ENCODE measurements around the gene PXDC1.

The PXDC1 gene

GRCh38 chr6:3733321-3733925 lies 18.1 kb downstream of the PXDC1 start:
- DNase-seq (ENCODE audit: low read depth in 2 of 2), result no peak
- H3K4me3 ChIP-seq (replicated peaks in 1 of 2; ENCODE audit: low read depth in 2 of 2, low read length in 2 of 2), result no peak overlapping the region
- TF ChIP-seq CTCF (IDR thresholded peaks at IDR 0.05; ENCODE audit: low read depth, low read length), result no peak

- TF ChIP-seq CTCF (IDR thresholded peaks at IDR 0.05; ENCODE audit: low read depth, low read length), result peak; percentile 93
Measured at GRCh38 chr6:3732345-3733141, 19.0 kb downstream of the PXDC1 start.

GRCh38 chr6:3731700-3732099 lies 19.8 kb downstream of the PXDC1 start:
- no peak for DNase-seq (ENCODE audit: low read depth in 2 of 2)
- no peak overlapping the region for H3K4me3 ChIP-seq (replicated peaks in 1 of 2; ENCODE audit: low read depth in 2 of 2, low read length in 2 of 2)
- TF ChIP-seq CTCF (IDR thresholded peaks at IDR 0.05; ENCODE audit: low read depth, low read length), result no peak

More at GRCh38 chr6:3732345-3733141, 19.0 kb downstream of the PXDC1 start:
- peak overlapping the region in 1 of 2 donors; percentile 5 for H3K4me3 ChIP-seq (replicated peaks in 1 of 2; ENCODE audit: low read depth in 2 of 2, low read length in 2 of 2)
- DNase-seq (ENCODE audit: low read depth in 2 of 2), result peak; percentile 94

- DNase-seq (ENCODE audit: low read depth in 2 of 2), result no peak
- H3K4me3 ChIP-seq (replicated peaks in 1 of 2; ENCODE audit: low read depth in 2 of 2, low read length in 2 of 2), result no peak overlapping the region
- TF ChIP-seq CTCF (IDR thresholded peaks at IDR 0.05; ENCODE audit: low read depth, low read length), result no peak
Measured at GRCh38 chr6:3729603-3730344, 21.7 kb downstream of the PXDC1 start.

GRCh38 chr6:3727593-3728108 lies 23.9 kb downstream of the PXDC1 start:
- TF ChIP-seq CTCF (IDR thresholded peaks at IDR 0.05; ENCODE audit: low read depth, low read length), result no peak
- no peak for DNase-seq (ENCODE audit: low read depth in 2 of 2)
- H3K4me3 ChIP-seq (replicated peaks in 1 of 2; ENCODE audit: low read depth in 2 of 2, low read length in 2 of 2), result no peak overlapping the region

- DNase-seq (ENCODE audit: low read depth in 2 of 2), result no peak
- H3K4me3 ChIP-seq (replicated peaks in 1 of 2; ENCODE audit: low read depth in 2 of 2, low read length in 2 of 2), result no peak overlapping the region
- TF ChIP-seq CTCF (IDR thresholded peaks at IDR 0.05; ENCODE audit: low read depth, low read length), result no peak
Measured at GRCh38 chr6:3727036-3727435, 24.5 kb downstream of the PXDC1 start.

All from cardiac fibroblast (primary cell).